Measurements from ENCODE around the gene COPS6. TPM values are rescaled to one million over a fixed set of nuclear protein-coding genes. Genes with fewer than 3 reads are reported as not detected.
A peak's percentile ranks its signal among the peaks of the same experiment; 100 is the strongest.

The COPS6 gene
- total RNA-seq, 1 donor from 2014 or later, result 88.3 TPM

GRCh38 chr7:100081535-100082102 is 7.2 kb upstream of the COPS6 start, which contains the start of gene ZNF3:
Gene ZNF3, minus strand, starts transcription at chr7:100081723. Its CDS starts 4,366 bp downstream, at chr7:100077357.
- peaks cover 26% of the 10 kb centered on the region for H3K36me3 Mint-ChIP-seq (ENCODE audit: low read depth)
- DNase-seq, result peak; percentile 96
- ChIA-PET CTCF (interaction anchor here (1.0 to 1.5 kb wide), 5 partner anchors 32 to 163 kb away, joined by 3 to 5 read pairs (median 4); partner anchors contain the start of gene MBLAC1), POLR2A (interaction anchor here (0.6 to 3.2 kb wide), 22 partner anchors 20 to 806 kb away, joined by 3 to 64 read pairs (median 4); partner anchors contain the start of genes AP4M1, FBXO24, GPC2 and LRCH4)
- H3K4me1 Mint-ChIP-seq, result peaks cover 34% of the 10 kb centered on the region
- H3K9me3 Mint-ChIP-seq, result no peaks in the 10 kb centered on the region
- ATAC-seq (ENCODE audit: low read depth), result peak; percentile 80
- H3K27me3 Mint-ChIP-seq, result no peaks in the 10 kb centered on the region
- peak; percentile 58 for TF ChIP-seq CTCF (IDR thresholded peaks at IDR 0.05)
- intact Hi-C loops (cut with micrococcal nuclease), result loop anchor here (1.0 to 10.0 kb wide), 19 partner anchors 20 to 1173 kb away; partner anchors contain the start of genes AP4M1, CNPY4, GNB2 and MCM7
- peak within 1 kb of the TSS; percentile 89 for H3K4me3 Mint-ChIP-seq
- H3K27ac Mint-ChIP-seq, result peak within 1 kb of the TSS; percentile 91

DNA sequence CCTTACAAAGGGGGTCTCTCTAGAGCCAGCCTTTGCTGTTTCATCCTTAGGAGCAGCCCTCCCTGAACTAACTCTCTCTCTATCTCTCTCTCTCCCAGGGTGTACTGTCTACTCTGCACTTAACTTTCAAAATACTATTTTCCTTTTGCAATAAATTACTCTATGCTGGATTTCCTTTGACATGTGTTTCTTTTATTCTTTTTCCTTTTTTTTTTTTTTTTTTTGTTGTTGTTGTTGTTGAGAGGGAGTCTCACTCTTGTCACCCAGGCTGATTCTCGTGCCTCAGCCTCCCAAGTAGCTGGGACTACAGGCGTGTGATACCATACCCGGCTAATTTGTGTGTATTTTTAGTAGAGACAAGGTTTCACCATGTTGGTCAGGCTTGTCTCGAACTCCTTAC is 5.8 kb upstream of the COPS6 start:
- H3K27me3 Mint-ChIP-seq, result no peaks in the 10 kb centered on the region
- peaks cover 38% of the 10 kb centered on the region for H3K4me1 Mint-ChIP-seq
- H3K36me3 Mint-ChIP-seq (ENCODE audit: low read depth), result peaks cover 19% of the 10 kb centered on the region
- peak overlapping the region; percentile 91 for H3K27ac Mint-ChIP-seq
- no peak for TF ChIP-seq CTCF (IDR thresholded peaks at IDR 0.05)
- ChIA-PET POLR2A (interaction anchor here (0.5 to 3.2 kb wide), 37 partner anchors 8 to 792 kb away, joined by 3 to 64 read pairs (median 4); partner anchors contain the start of genes AP4M1, FAM200A, FBXO24 and GPC2), CTCF (interaction anchor here (0.8 to 1.3 kb wide), 6 partner anchors 19 to 164 kb away, joined by 3 to 5 read pairs (median 3); partner anchors contain the start of gene MBLAC1)
- no peak for ATAC-seq (ENCODE audit: low read depth)
- intact Hi-C loops (cut with micrococcal nuclease), result loop anchor here (1.0 to 10.0 kb wide), 10 partner anchors 18 to 1172 kb away; partner anchors contain the start of genes AP4M1, CNPY4, GNB2 and MCM7
- DNase-seq, result no peak
- peak overlapping the region; percentile 89 for H3K4me3 Mint-ChIP-seq
- no peaks in the 10 kb centered on the region for H3K9me3 Mint-ChIP-seq

- POLR2A ChIA-PET, result no interaction called here
- Mint-ChIP-seq H3K27me3 (no peaks in the 10 kb centered on the region), H3K36me3 (ENCODE audit: low read depth) (peaks cover 20% of the 10 kb centered on the region), H3K9me3 (no peaks in the 10 kb centered on the region), H3K4me1 (peaks cover 41% of the 10 kb centered on the region), H3K4me3 (no peak overlapping the region), H3K27ac (no peak overlapping the region)
- no peak for ATAC-seq (ENCODE audit: low read depth)
- intact Hi-C loops (cut with micrococcal nuclease), result loop anchor here (10.0 kb wide), 3 partner anchors 589 to 1169 kb away; partner anchors contain the start of genes GNB2 and ZNF789
- TF ChIP-seq CTCF (IDR thresholded peaks at IDR 0.05), result no peak
- no peak for DNase-seq
- CTCF ChIA-PET, result no interaction called here
Measured at GRCh38 chr7:100085515-100085914, 3.3 kb upstream of the COPS6 start.

- DNase-seq (no peak), ATAC-seq (ENCODE audit: low read depth) (no peak)
- POLR2A ChIA-PET, result interaction anchor here (0.6 to 4.7 kb wide), 3 partner anchors 13 to 39 kb away, joined by 4 to 48 read pairs (median 7); partner anchors contain the start of genes AP4M1, MBLAC1 and MCM7
- H3K4me1 Mint-ChIP-seq, result peaks cover 30% of the 10 kb centered on the region
- TF ChIP-seq CTCF (IDR thresholded peaks at IDR 0.05), result no peak
- intact Hi-C loops (cut with micrococcal nuclease), result loop anchor here (10.0 kb wide), 3 partner anchors 588 to 1168 kb away; partner anchors contain the start of genes GNB2 and ZNF789
- no peaks in the 10 kb centered on the region for H3K27me3 Mint-ChIP-seq
- peak overlapping the region; percentile 89 for H3K4me3 Mint-ChIP-seq
- H3K27ac Mint-ChIP-seq, result no peak overlapping the region
- H3K9me3 Mint-ChIP-seq, result no peaks in the 10 kb centered on the region
- CTCF ChIA-PET, result no interaction called here
- peaks cover 29% of the 10 kb centered on the region for H3K36me3 Mint-ChIP-seq (ENCODE audit: low read depth)
Measured at GRCh38 chr7:100087055-100087750, 1.6 kb upstream of the COPS6 start.

All from activated B cell treated with CpG ODN at 0.5 μM for 24 hours (primary cell).